Tibial artery (tissue), 4 donors: Measurements from ENCODE around the gene SRRM1.

Experiments
- DNase-seq, 2 donors: peaks; one replicate each; pipeline ENCODE4 v3.0.0-alpha.2; 2019
- H3K27ac ChIP-seq, 2 donors: fragments of 200-600 bp; sonication (generic) in 1 of 2; 1 replicate in 1 of 2; 2 replicates in 1 of 2; pipeline ENCODE4 v1.5.1; 2018 to 2019; ENCODE audit warnings: mild to moderate bottlenecking in 1 of 2
- H3K27me3 ChIP-seq, 2 donors: fragments of 200-600 bp; sonication (generic) in 1 of 2; one replicate each; pipeline versions ENCODE4 v1.5.1 to v1.6.0; 2016 to 2019
- H3K36me3 ChIP-seq, 3 donors: fragments of 200-600 bp; sonication (generic) in 2 of 3; one replicate each; pipeline ENCODE4 v1.5.1; 2016 to 2019; ENCODE audit warnings: mild to moderate bottlenecking in 2 of 3
- H3K4me1 ChIP-seq, 4 donors: fragments of 200-600 bp; sonication (generic) in 2 of 4; 1 replicate in 3 of 4; 2 replicates in 1 of 4; pipeline ENCODE4 v1.5.1; 2016 to 2019
- H3K4me3 ChIP-seq, 2 donors: fragments of 200-600 bp; sonication (generic) in 1 of 2; 1 replicate in 1 of 2; 2 replicates in 1 of 2; pipeline ENCODE4 v1.5.1; 2018 to 2019; ENCODE audit warnings: mild to moderate bottlenecking in 2 of 2
- H3K9me3 ChIP-seq, 3 donors: fragments of 200-600 bp; sonication (generic) in 1 of 3; one replicate each; pipeline ENCODE4 v1.5.1; 2016 to 2019
- intact Hi-C: fragments of 100-400 bp; cut with DNase I; formaldehyde crosslinking; loops from one replicate; pipeline ENCODE4 v1.15.0; 2023; ENCODE audit warnings: low total_unique reads
- TF ChIP-seq, protein P1 (sequence below), 2 experiments: fragments of 200-600 bp in 1 of 2; fragments of 450-650 bp in 1 of 2; IDR thresholded peaks; one replicate each; pipeline ENCODE4 v1.5.1; 2017 to 2019; ENCODE audit warnings: antibody characterized with exemption in 2 of 2, mild to moderate bottlenecking in 1 of 2, moderate library complexity in 1 of 2

SRRM1 gene, protein sequence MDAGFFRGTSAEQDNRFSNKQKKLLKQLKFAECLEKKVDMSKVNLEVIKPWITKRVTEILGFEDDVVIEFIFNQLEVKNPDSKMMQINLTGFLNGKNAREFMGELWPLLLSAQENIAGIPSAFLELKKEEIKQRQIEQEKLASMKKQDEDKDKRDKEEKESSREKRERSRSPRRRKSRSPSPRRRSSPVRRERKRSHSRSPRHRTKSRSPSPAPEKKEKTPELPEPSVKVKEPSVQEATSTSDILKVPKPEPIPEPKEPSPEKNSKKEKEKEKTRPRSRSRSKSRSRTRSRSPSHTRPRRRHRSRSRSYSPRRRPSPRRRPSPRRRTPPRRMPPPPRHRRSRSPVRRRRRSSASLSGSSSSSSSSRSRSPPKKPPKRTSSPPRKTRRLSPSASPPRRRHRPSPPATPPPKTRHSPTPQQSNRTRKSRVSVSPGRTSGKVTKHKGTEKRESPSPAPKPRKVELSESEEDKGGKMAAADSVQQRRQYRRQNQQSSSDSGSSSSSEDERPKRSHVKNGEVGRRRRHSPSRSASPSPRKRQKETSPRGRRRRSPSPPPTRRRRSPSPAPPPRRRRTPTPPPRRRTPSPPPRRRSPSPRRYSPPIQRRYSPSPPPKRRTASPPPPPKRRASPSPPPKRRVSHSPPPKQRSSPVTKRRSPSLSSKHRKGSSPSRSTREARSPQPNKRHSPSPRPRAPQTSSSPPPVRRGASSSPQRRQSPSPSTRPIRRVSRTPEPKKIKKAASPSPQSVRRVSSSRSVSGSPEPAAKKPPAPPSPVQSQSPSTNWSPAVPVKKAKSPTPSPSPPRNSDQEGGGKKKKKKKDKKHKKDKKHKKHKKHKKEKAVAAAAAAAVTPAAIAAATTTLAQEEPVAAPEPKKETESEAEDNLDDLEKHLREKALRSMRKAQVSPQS

DNA sequence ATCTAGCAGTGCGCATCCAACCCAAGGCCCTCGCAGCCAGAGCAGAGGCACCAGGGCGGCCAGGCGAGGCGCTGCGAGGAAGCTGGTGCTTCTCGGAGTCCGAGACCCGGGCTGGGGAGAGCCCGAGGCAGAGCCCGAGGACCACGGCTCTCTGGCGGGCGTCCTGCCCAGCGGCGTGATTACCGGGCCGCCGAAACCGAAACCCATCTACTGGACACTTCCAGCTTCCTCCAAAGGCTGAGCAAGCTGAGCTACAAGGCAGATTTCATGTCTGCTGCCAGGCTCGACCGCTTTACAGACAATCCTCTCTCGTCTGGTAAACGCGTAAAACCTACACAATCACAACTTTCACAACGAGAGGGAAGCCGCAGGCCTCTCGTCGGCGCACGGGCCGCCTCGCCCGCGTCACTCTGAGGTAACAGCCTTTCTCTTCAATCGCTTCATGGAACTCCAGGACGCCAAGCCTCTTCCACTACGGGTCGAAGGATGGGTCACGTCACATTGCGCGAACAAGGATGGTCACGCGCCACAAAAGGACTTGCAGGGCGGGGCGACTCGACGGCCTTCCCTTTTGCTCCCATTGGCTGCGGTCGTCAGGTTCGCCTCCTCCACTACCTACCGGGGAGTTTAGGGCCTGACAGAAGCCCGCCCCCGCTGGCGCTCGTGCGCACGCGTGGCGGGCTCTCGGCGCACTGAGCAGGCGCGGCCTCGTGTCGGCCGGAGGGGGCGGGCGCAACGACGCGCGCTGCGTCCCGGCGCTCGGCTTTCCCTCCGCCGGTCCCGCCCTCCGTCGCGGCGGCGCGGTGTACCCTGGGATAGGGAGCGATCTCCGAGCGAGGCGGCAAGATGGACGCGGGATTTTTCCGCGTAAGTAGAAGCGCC is at the start of gene SRRM1:
Gene SRRM1, plus strand, starts transcription at position 822 of the 882 bp plus-strand sequence. Its CDS starts 25 bp downstream, at position 847.
- intact Hi-C loops: loop anchor here (10.0 kb wide), 1 partner anchor 582 kb away; no protein-coding TSS in a partner anchor

DNA sequence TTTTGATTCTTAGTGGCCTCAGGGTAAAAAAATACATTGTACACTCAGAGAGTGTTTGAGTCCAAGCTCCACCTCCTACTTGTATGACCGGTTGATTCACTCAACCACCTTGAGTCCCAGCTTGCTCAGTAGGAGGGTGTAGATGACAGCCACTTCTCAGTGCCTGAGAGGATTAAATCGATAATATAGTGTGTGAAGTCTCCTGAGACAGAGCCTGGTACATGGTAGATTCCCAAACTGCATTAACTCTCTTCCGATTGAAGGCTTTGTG is 48.8 kb upstream of the SRRM1 start:
- TF ChIP-seq, protein P1, sequence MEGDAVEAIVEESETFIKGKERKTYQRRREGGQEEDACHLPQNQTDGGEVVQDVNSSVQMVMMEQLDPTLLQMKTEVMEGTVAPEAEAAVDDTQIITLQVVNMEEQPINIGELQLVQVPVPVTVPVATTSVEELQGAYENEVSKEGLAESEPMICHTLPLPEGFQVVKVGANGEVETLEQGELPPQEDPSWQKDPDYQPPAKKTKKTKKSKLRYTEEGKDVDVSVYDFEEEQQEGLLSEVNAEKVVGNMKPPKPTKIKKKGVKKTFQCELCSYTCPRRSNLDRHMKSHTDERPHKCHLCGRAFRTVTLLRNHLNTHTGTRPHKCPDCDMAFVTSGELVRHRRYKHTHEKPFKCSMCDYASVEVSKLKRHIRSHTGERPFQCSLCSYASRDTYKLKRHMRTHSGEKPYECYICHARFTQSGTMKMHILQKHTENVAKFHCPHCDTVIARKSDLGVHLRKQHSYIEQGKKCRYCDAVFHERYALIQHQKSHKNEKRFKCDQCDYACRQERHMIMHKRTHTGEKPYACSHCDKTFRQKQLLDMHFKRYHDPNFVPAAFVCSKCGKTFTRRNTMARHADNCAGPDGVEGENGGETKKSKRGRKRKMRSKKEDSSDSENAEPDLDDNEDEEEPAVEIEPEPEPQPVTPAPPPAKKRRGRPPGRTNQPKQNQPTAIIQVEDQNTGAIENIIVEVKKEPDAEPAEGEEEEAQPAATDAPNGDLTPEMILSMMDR (IDR thresholded peaks at IDR 0.05): no peak
- no peaks in the 10 kb centered on the region for H3K36me3 ChIP-seq
- peaks cover 0 to 35% of the 10 kb centered on the region in 2 donors for H3K27me3 ChIP-seq
- intact Hi-C loops: no loop called here
- no peaks in the 10 kb centered on the region for H3K4me1 ChIP-seq
- H3K27ac ChIP-seq: no peak overlapping the region
- H3K4me3 ChIP-seq: no peak overlapping the region
- H3K9me3 ChIP-seq: no peaks in the 10 kb centered on the region
- DNase-seq: peak in 1 of 2 donors; percentile 5

More for the DNA sequence above, at the start of gene SRRM1:
- Histone ChIP-seq H3K9me3 (no peaks in the 10 kb centered on the region), H3K27ac (peak within 1 kb of the TSS; percentile 98 to 99), H3K4me3 (peak within 1 kb of the TSS; percentile 98 to 99), H3K36me3 (peaks cover 13 to 20% (median 19%) of the 10 kb centered on the region in 3 donors), H3K27me3 (no peaks in the 10 kb centered on the region), H3K4me1 (peaks cover 0 to 38% (median 26%) of the 10 kb centered on the region in 4 donors)
- TF ChIP-seq, protein P1 (IDR thresholded peaks at IDR 0.05): no peak
- peak; percentile 99 to 100 for DNase-seq

DNA sequence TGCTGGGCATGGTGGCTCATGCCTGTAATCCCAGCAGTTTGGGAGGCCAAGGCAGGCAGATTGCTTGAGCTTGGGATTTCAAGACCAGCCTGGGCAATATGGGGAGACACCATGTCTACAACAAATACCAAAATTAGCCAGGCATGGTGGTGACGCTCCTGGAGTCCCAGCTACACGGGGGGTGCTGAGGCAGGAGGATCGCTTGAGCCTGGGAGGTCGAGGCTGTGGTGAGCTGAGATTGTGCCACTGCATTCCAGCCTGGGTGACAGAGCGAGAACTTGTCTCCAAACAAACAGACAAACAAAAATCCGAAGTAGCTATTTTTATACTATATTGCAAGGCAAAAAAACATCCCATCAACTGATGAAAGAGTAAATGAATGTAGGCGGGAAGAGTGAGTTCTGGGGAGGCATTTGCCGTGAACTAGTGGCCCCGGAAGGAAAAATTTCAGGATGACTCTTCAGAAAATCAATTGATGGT is 46.7 kb upstream of the SRRM1 start:
- intact Hi-C loops: no loop called here

DNA sequence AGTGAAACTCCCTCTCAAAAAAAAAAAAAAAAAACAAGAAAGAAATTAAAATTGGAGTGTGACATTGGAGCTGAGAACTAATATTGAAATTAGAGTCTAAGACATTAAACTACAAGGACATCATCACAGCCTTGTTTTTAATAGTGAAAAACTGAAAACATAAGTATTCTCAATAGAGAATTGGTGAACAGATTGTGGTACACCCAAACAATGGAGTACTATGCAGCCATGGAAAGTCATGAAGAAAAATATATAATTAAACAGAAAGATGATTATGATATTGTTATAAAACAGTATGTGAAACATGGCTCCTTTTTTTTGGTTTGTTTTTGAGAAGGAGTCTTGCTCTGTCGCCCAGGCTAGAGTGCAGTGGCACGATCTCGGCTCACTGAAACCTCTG is 43.8 kb upstream of the SRRM1 start:
- intact Hi-C loops: no loop called here
- H3K4me3 ChIP-seq: no peak overlapping the region
- TF ChIP-seq, protein P1 (IDR thresholded peaks at IDR 0.05): no peak
- H3K36me3 ChIP-seq: no peaks in the 10 kb centered on the region
- H3K27ac ChIP-seq: no peak overlapping the region
- H3K27me3 ChIP-seq: peaks cover 0 to 34% of the 10 kb centered on the region in 2 donors
- no peak for DNase-seq
- H3K4me1 ChIP-seq: no peaks in the 10 kb centered on the region
- H3K9me3 ChIP-seq: no peaks in the 10 kb centered on the region

More for the DNA sequence above, 46.7 kb upstream of the SRRM1 start:
- H3K27ac ChIP-seq: no peak overlapping the region
- H3K27me3 ChIP-seq: peaks cover 0 to 41% of the 10 kb centered on the region in 2 donors
- no peaks in the 10 kb centered on the region for H3K9me3 ChIP-seq
- no peak overlapping the region for H3K4me3 ChIP-seq
- peak in 1 of 2 donors; percentile 33 for DNase-seq
- TF ChIP-seq, protein P1 (IDR thresholded peaks at IDR 0.05): no peak
- H3K4me1 ChIP-seq: no peaks in the 10 kb centered on the region
- no peaks in the 10 kb centered on the region for H3K36me3 ChIP-seq

DNA sequence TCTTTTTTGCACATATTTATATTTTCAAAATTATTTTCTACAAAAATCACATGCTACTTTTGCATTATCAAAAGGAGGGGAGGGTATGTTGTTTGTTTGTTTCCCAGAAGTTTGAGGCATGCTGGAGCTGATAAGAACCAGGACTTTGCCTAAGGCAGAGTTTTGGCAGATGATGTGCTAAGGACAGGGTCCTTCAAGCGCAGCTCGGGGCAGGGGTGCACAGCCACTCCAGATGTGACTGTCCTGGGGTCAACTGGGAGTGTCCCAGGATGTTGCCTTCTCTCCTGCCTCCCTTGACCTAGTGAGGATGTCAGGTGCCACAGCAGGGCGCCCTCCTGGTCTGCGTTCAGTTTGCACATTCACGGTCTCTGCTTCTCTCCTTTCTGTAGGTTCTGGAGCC is 42.6 kb upstream of the SRRM1 start:
- intact Hi-C loops: no loop called here
- Histone ChIP-seq H3K4me1 (no peaks in the 10 kb centered on the region), H3K4me3 (no peak overlapping the region), H3K27me3 (peaks cover 0 to 29% of the 10 kb centered on the region in 2 donors), H3K27ac (no peak overlapping the region), H3K36me3 (no peaks in the 10 kb centered on the region), H3K9me3 (no peaks in the 10 kb centered on the region)
- TF ChIP-seq, protein P1 (IDR thresholded peaks at IDR 0.05): no peak
- DNase-seq: no peak
